Kasumi-1 (cell line): ENCODE data around the gene PRSS58.

Experiments used
- DNase-seq, 2 experiments: peaks; one replicate each; lab custom pipeline; 2025; lab: John Stamatoyannopoulos, UW

PRSS58 gene

GRCh38 chr7:142257958-142258357 is at the start of gene PRSS58:
Gene PRSS58, minus strand, starts transcription at chr7:142258058. Its CDS starts 351 bp downstream, at chr7:142257707.
- no peak for DNase-seq

GRCh38 chr7:142307246-142307900 is 49.5 kb upstream of the PRSS58 start:
- no peak for DNase-seq

GRCh38 chr7:142303650-142304049 is 45.8 kb upstream of the PRSS58 start:
- peak; percentile 87 to 89 for DNase-seq

- DNase-seq: peak; percentile 82 to 89
These were observed 44.2 kb upstream of the PRSS58 start for GRCh38 chr7:142301923-142302550.

GRCh38 chr7:142301299-142301698 is 43.4 kb upstream of the PRSS58 start:
- peak; percentile 91 to 92 for DNase-seq

GRCh38 chr7:142300689-142301088 is 42.8 kb upstream of the PRSS58 start:
- DNase-seq: peak; percentile 58 to 68

GRCh38 chr7:142299237-142299781 is 41.5 kb upstream of the PRSS58 start:
- DNase-seq: no peak

GRCh38 chr7:142298627-142299026 is 40.8 kb upstream of the PRSS58 start:
- DNase-seq: peak; percentile 32 to 48

- peak; percentile 41 to 48 for DNase-seq
These were observed 40.2 kb upstream of the PRSS58 start for GRCh38 chr7:142298009-142298408.

GRCh38 chr7:142280263-142280662 is 22.4 kb upstream of the PRSS58 start:
- DNase-seq: no peak

- DNase-seq: no peak
These were observed 21.7 kb upstream of the PRSS58 start for GRCh38 chr7:142279601-142280000.

- DNase-seq: no peak
These were observed 17.2 kb upstream of the PRSS58 start for GRCh38 chr7:142275028-142275427.

GRCh38 chr7:142272841-142273240 is 15.0 kb upstream of the PRSS58 start:
- no peak for DNase-seq

- DNase-seq: no peak
These were observed 5.9 kb upstream of the PRSS58 start for GRCh38 chr7:142263598-142264380.

- no peak for DNase-seq
These were observed 7.2 kb downstream of the PRSS58 start for GRCh38 chr7:142250705-142251104.

GRCh38 chr7:142249918-142250317 is 7.9 kb downstream of the PRSS58 start:
- no peak for DNase-seq

GRCh38 chr7:142248166-142249160 is 9.4 kb downstream of the PRSS58 start:
- no peak for DNase-seq

- DNase-seq: no peak
These were observed 14.0 kb downstream of the PRSS58 start for GRCh38 chr7:142243823-142244222.

- DNase-seq: peak in 1 of 2 experiments; percentile 15
These were observed 17.3 kb downstream of the PRSS58 start for GRCh38 chr7:142240546-142240945.

GRCh38 chr7:142231716-142232115 is 26.1 kb downstream of the PRSS58 start:
- DNase-seq: peak; percentile 35 to 39

GRCh38 chr7:142228537-142229104 is 29.2 kb downstream of the PRSS58 start:
- no peak for DNase-seq
